Fibroblast of pulmonary artery (primary cell): Measurements from ENCODE around the gene ZBTB4.

Source experiments
- DNase-seq: peaks from one replicate; pipeline ENCODE4 v3.0.0-alpha.2; 2010; ENCODE audit warnings: low read depth
- H3K4me3 ChIP-seq: replicated peaks from 2 replicates; pipeline ENCODE4 v1.5.1; 2011; ENCODE audit warnings: low read depth, mild to moderate bottlenecking, control low read depth, low read length, moderate library complexity
- CTCF ChIP-seq: IDR thresholded peaks from 2 replicates; pipeline ENCODE4 v1.5.1; 2011; ENCODE audit warnings: mild to moderate bottlenecking, control low read depth, low read length, inconsistent platforms; ENCODE audit errors: missing control alignments

ZBTB4 gene

DNA sequence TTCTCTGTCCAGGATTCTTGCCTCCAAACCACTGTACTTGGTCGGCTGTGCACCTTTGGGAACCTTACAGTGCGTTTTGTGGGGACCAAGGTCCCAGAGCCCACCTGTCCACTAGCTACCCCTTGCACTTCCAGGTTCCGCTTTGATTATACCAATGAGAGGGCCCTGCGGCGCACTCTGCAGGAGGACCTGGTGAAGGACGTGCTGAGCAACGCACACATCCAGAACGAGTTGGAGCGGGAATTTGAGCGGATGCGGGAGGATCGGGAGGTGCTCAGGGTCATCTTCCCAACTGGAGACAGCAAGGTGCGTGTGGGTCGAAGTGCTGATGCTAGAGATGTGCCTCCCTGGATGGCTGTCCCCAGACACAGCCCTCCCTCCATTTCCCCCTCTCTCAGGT, 23.6 kb upstream of the ZBTB4 start:
- TF ChIP-seq CTCF, result peak; percentile 24
- H3K4me3 ChIP-seq, result no peak overlapping the region
- DNase-seq, result no peak

DNA sequence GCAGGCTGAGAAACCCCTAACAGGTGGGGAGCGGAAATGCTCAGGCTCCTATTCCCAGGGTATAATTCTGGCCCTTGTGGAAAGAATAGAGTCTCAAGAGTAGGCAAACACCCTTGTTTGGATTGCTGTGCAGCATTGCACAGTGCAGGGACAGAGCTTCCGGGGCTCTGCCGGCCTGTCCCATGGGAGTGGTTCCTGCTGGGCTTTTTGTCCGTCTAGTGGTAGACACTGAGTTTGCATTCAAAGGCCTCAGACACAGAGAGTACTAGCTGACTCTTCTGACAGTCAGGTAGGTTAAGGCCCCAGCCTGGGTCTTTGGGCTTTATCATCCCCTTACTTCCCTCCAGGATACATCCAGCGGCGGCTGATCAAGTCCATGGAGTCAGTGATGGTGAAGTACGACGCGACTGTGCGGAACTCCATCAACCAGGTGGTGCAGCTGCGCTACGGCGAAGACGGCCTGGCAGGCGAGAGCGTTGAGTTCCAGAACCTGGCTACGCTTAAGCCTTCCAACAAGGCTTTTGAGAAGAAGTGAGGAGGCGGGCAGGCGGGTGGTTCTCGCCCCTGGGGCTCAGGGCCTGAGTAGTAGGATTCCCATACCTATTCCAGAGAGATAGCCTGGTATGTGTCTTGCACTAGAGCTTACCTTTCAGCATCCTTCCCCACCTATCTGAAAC, 22.9 kb upstream of the ZBTB4 start:
- no peak for TF ChIP-seq CTCF
- DNase-seq, result no peak
- H3K4me3 ChIP-seq, result no peak overlapping the region

- DNase-seq, result no peak
These were observed 22.3 kb upstream of the ZBTB4 start for GRCh38 chr17:7501729-7502128.

GRCh38 chr17:7499161-7499560, 19.7 kb upstream of the ZBTB4 start:
- TF ChIP-seq CTCF, result no peak
- no peak overlapping the region for H3K4me3 ChIP-seq
- DNase-seq, result no peak

More at GRCh38 chr17:7501729-7502128, 22.3 kb upstream of the ZBTB4 start:
- no peak overlapping the region for H3K4me3 ChIP-seq
- TF ChIP-seq CTCF, result no peak

DNA sequence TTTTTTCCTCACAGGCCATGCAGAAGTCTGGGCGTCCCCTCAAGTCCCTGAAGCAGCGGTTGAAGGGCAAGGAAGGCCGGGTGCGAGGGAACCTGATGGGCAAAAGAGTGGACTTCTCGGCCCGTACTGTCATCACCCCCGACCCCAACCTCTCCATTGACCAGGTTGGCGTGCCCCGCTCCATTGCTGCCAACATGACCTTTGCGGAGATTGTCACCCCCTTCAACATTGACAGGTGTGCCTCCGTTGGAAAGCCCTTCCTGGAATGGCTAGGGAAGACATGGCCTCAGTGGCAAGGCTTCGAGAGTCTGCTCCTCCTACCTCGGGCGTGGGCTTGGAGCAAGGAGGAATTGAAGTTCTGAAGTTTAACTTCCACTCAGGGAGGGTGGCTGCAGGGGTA, 18.2 kb upstream of the ZBTB4 start:
- H3K4me3 ChIP-seq, result no peak overlapping the region
- TF ChIP-seq CTCF, result no peak
- no peak for DNase-seq

GRCh38 chr17:7497228-7497627, 17.8 kb upstream of the ZBTB4 start:
- no peak for DNase-seq
- TF ChIP-seq CTCF, result no peak
- no peak overlapping the region for H3K4me3 ChIP-seq
